ENCODE results near the gene BCL2A1. TPM values are rescaled to one million over a fixed set of nuclear protein-coding genes. Genes with fewer than 3 reads are reported as not detected.
"Not testable (repeated sequence)": the region's sequence is repeated elsewhere in the genome, so short reads cannot be mapped to it uniquely, and the experiment has no call there.

The BCL2A1 gene
- total and polyA plus RNA-seq, 2 of the 4 experiments (the other 2 are of a cell fraction), result 2.3 to 4.5 TPM

DNA sequence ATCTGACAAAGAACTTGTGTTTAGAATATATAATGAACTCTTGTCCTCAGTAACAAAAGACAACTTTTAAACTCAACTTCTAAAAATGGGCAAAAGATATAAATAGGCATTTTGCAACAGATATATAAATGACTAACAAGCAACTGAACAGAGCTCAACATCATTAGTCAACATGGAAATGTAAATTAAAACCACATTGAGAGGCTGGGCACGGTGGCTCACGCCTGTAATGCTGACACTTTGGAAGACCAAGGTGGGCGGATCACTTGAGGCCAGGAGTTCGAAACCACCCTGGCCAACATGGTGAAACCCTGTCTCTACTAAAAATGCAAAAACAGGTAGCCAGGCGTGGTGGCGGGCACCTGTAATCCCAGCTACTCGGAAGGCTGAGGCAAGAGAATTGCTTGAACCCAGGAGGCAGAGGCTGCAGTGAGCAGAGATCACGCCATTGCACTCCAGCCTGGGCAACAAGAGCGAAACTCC lies 40.1 kb upstream of the BCL2A1 start:
- peak overlapping the region; percentile 93; the same call in 1 of the 2 replicates for H2BK20ac ChIP-seq (ENCODE audit: low read depth, low read length)
- DNase-seq (peak; percentile 95), ATAC-seq (ENCODE audit: low read depth) (peak; percentile 92)
- CTCF ChIA-PET, result interaction anchor here (0.7 kb wide), 1 partner anchor 18 kb away, joined by 3 read pairs; no protein-coding TSS in a partner anchor
- H3K4me2 ChIP-seq (ENCODE audit: low read depth, low read length); H3K4me3 ChIP-seq (ENCODE audit: insufficient read depth, low read depth, low read length); H3K9ac ChIP-seq (ENCODE audit: low read depth, low read length); H2BK15ac ChIP-seq (ENCODE audit: low read depth, low read length); H2AK9ac ChIP-seq (replicated peaks; ENCODE audit: low read depth, low read length, poor library complexity); BruUV-seq (replicated peaks); H4K20me1 ChIP-seq (ENCODE audit: insufficient read depth, low read length); H3K9me3 ChIP-seq (ENCODE audit: control insufficient read depth, insufficient read depth, low read length); H3K18ac ChIP-seq (ENCODE audit: low read depth, low read length); H4K5ac ChIP-seq (ENCODE audit: low read depth, low read length); H3K4me1 ChIP-seq (ENCODE audit: control insufficient read depth, insufficient read depth, low read length); H3K9me1 ChIP-seq (ENCODE audit: insufficient read depth, low read length); H3K27me3 ChIP-seq (ENCODE audit: control insufficient read depth, insufficient read depth, low read length); H3K79me1 ChIP-seq (ENCODE audit: low read depth in 1 of 2, low read length in 2 of 2); in situ Hi-C loops (cut with MboI; ENCODE audit: low sequenced_read_pairs); H3K36me3 ChIP-seq (ENCODE audit: control insufficient read depth, insufficient read depth, low read length); dilution Hi-C loops (cut with HindIII; ENCODE audit: low sequenced_read_pairs, unreplicated experiment): not testable (repeated sequence)
- POLR2A ChIA-PET (ENCODE audit: unreplicated experiment), result interaction anchor here (0.6 kb wide), 1 partner anchor 65 kb away, joined by 5 read pairs; no protein-coding TSS in a partner anchor
- peak overlapping the region; percentile 87 for H3K4ac ChIP-seq (ENCODE audit: low read depth, low read length)
- 100% methylated on average over 3 of the region's 9 CpGs; no CpG with 5 or more reads in 1 of the 2 experiments for WGBS, 2 experiments (ENCODE audit: extremely low coverage in 2 of 2, insufficient read length in 1 of 2)
- H2BK120ac ChIP-seq (ENCODE audit: low read depth, low read length), result peak overlapping the region; percentile 75
- TF ChIP-seq CEBPB (IDR thresholded peaks at IDR 0.05; ENCODE audit: low read depth, low read length) (peak; percentile 90), MAFK (IDR thresholded peaks at IDR 0.05; ENCODE audit: low read depth, low read length) (0 out of 2 replicates have a peak, but pooled peaks have one; percentile 4), BHLHE40 (IDR thresholded peaks at IDR 0.05; ENCODE audit: low read depth, low read length) (peak; percentile 81)
- H3K27ac ChIP-seq (ENCODE audit: insufficient read depth, low read length), result 0 out of 2 replicates have a peak overlapping the region, but pooled peaks have one; percentile 45
- 0 out of 2 replicates have a peak overlapping the region, but pooled peaks have one; percentile 0 for H3K56ac ChIP-seq (ENCODE audit: extremely low read depth, insufficient read depth, low read length)
- peak overlapping the region; percentile 11; the same call in 1 of the 2 replicates for H3K23ac ChIP-seq (ENCODE audit: low read depth, low read length)
- H3K14ac ChIP-seq (replicated peaks; ENCODE audit: low read depth, low read length), result peak overlapping the region; percentile 50
- H4K91ac ChIP-seq (ENCODE audit: insufficient read depth, low read depth, low read length), result peak overlapping the region; percentile 46; the same call in 1 of the 2 replicates
- H2BK5ac ChIP-seq (ENCODE audit: low read depth, low read length, poor library complexity, severe bottlenecking), result peak overlapping the region; percentile 97
- H2AK5ac ChIP-seq (ENCODE audit: low read depth, low read length), result peak overlapping the region; percentile 90; the same call in 1 of the 2 replicates
- intact Hi-C loops (cut with micrococcal nuclease), result loop anchor here (1.0 kb wide), 1 partner anchor 162 kb away; no protein-coding TSS in a partner anchor
- peak overlapping the region; percentile 32 for H2AFZ ChIP-seq (replicated peaks; ENCODE audit: low read length, poor library complexity)
- H4K8ac ChIP-seq (ENCODE audit: low read depth in 2 of 2, low read length in 2 of 2), result peak overlapping the region in 1 of 2 experiments; percentile 32; a peak in 2 of 4 replicates

Measured in IMR-90 (cell line).